ENCODE results near the gene ACSF3.

ACSF3 gene

GRCh38 chr16:89095491-89095951 is 1.9 kb downstream of the ACSF3 start:
- no peak for DNase-seq (ENCODE audit: low read depth)

DNA sequence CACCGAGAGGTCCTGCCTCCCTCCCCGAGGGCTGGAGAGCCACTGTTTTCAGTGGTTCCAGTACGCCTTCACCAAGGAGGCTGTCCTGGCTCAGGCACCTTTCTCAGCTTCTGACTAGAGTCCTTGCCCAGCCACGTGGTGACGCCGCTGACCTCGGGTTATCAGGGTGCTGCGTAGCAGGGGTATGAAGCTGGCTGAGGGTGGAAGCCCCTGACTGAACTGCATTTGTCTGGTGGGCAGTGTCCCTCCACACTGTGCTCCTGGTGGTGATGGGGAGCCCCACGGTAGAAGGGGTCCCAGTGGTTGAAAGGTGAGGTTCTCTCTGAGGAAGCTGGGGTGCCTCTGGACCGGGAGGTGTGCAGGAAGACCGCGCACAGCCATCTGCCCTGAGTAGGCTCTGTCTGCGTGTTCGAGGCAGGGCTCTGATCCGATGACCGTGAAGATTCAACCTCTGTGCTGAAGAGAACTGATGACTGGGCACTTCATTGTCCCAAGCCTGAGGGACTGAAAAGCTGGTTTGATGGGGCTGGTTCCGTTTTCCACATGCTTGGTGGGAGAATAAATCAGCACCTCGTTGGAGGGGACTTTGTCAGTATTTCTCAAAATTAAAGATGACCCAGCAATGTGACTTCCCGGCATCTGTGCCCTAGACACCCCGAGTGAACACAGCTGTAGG is 2.5 kb downstream of the ACSF3 start:
- DNase-seq (ENCODE audit: low read depth) = no peak
- TF ChIP-seq CTCF (conservative IDR thresholded peaks at IDR 0.05; ENCODE audit: low read length) = no peak
- no peak overlapping the region for H3K4me3 ChIP-seq (ENCODE audit: low read length)

More at GRCh38 chr16:89095491-89095951, 1.9 kb downstream of the ACSF3 start:
- H3K4me3 ChIP-seq (ENCODE audit: low read length) = no peak overlapping the region
- TF ChIP-seq CTCF (conservative IDR thresholded peaks at IDR 0.05; ENCODE audit: low read length) = no peak

DNA sequence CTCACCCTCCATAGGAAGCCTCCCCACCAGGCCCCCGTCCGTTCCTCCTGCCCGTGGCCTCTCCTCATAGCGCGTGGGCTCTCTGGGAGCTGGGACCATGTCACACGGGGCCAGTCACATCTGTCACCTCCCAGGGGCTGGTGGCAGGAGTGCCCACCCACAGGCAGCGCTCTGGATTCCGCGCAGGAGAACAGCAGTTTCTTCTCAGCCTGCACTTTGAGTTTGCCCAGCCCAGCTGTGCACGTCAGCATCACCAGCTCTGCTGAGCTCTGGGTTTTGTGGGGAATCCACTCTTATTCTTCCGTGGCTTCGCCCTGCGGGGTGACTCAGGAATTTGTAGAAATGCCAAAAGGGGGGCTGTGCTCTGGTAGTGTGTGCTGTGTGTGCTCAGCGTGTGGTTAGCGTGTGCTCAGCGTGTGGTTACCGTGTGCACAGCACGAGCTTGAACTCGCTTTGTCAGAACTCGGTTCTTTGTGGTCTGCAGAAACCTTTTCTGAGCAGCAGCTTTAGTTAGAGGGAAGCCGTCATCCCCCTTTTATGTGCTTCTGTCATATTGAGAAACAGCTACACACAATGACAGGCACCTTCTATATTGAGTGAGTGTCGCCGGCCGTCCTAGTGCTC is 3.2 kb downstream of the ACSF3 start:
- TF ChIP-seq CTCF (conservative IDR thresholded peaks at IDR 0.05; ENCODE audit: low read length) = no peak
- H3K4me3 ChIP-seq (ENCODE audit: low read length) = no peak overlapping the region
- no peak for DNase-seq (ENCODE audit: low read depth)

DNA sequence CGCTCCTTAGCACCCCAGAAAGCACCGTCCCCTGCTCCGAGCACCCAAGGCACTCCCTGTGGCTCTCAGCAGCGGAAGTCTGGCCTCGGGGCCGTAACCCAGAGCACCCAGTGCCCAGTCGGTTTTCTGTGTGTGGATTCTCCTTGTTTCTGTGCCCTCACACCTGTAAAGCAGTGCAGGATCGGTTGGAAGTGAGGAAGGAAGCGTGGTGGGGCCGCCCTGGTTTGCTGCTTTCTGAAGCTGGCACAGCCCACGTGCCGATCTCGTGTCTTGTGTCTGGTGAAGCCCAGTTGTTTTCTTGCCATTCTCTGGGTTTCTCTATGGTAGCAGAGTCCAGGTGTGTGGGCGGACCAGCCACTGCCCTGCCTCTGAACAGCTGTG is 3.7 kb downstream of the ACSF3 start:
- TF ChIP-seq CTCF (conservative IDR thresholded peaks at IDR 0.05; ENCODE audit: low read length) = no peak
- H3K4me3 ChIP-seq (ENCODE audit: low read length) = no peak overlapping the region
- no peak for DNase-seq (ENCODE audit: low read depth)

DNA sequence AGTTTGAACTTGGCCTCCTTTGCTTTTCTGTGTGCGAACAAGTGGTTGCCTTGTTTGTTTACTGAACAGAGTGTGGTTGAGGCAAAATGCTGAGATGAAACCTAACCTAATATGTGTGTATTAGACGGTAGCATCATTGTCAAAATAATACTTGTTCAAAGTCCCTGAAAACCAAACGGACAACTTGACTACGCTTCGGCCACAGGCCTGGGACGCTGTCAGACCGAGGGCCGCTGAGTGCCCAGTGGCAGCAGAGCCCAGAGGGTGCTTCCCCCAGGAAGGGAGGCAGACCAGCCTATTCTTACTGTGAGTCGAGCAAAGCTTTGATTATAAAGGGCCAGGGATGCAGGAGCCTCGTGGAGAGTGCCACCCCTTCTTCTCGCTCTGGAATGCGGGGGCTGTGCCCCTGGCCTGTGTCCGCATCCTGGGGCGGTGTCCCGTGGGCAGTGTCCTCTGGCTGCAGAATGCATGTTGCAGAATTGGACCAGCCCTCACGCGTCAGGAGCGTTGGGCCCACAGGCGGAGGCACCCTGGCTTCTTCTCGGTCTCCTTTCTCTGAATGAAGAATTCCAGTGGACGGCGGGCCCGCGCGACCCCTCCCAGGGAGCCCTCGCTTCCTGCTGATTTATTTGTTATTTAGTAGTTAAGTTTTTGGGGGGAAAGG is 5.2 kb downstream of the ACSF3 start:
- DNase-seq (ENCODE audit: low read depth) = no peak
- no peak overlapping the region for H3K4me3 ChIP-seq (ENCODE audit: low read length)
- TF ChIP-seq CTCF (conservative IDR thresholded peaks at IDR 0.05; ENCODE audit: low read length) = no peak

DNA sequence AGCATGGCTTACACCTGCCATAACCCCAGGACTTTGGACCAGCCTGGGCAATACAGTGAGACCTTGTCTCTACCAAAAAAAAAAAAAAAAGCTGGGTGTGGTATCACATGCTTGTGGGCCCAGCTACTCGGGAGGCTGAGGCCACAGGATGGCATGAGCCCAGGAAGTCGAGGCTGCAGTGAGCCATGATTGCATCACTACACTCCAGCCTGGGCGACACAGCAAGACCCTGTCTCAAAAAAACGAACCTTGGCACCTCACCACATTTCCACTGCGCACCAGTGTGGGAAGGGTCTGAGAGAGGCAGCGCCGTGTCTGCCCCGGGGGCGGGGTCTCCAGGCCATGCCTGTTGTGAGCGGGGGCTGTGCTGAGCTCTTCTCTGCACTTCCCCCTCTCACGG is 6.3 kb downstream of the ACSF3 start:
- peak; percentile 49 for DNase-seq (ENCODE audit: low read depth)
- TF ChIP-seq CTCF (conservative IDR thresholded peaks at IDR 0.05; ENCODE audit: low read length) = no peak
- H3K4me3 ChIP-seq (ENCODE audit: low read length) = no peak overlapping the region
